HG03108 (cell line): ENCODE measurements around the gene PARP4.
"Not testable (repeated sequence)": the region's sequence is repeated elsewhere in the genome, so short reads cannot be mapped to it uniquely, and the experiment has no call there.

ENCODE experiments used
- ATAC-seq: cut with Tn5 transposase; IDR thresholded peaks from one replicate; pipeline ENCODE4 v1.9.1; 2021; ENCODE audit warnings: moderate library complexity; ENCODE audit not compliant: unreplicated experiment

The PARP4 gene

GRCh38 chr13:24380227-24380626 lies 132.4 kb downstream of the PARP4 start:
- ATAC-seq = not testable (repeated sequence)

GRCh38 chr13:24371273-24371672 lies 141.3 kb downstream of the PARP4 start:
- not testable (repeated sequence) for ATAC-seq
